ENCODE measurements around the gene GSK3B.

DNA sequence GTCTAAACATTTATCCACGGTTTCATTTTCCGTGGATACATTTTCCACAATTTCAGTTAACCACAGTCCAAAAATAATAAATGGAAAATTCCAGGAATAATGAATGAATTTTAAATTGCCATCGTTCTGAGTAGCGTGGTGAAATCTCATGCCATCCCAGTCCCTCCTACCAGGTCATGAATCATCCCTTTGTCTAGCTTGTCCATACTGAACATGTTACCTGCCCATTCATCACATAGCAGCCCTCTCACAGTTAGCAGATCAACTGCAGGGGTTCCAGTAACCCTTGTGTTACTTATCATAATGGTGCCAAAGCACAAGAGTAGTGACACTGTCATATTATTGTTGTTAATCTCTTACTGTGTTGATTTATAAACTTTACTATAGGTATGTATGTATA lies 124.5 kb downstream of the GSK3B start:
- TF ChIP-seq POLR2A (IDR thresholded peaks at IDR 0.05) (no peak), CTCF (IDR thresholded peaks at IDR 0.05) (no peak), POLR2AphosphoS5 (IDR thresholded peaks at IDR 0.05; ENCODE audit: insufficient read depth in 1 of 2, low read depth in 1 of 2) (no peak)

Measured in vagina (tissue), 2 donors.